MCF 10A (cell line): ENCODE measurements around the gene RNF225. TPM values are rescaled to one million over a fixed set of nuclear protein-coding genes. Genes with fewer than 3 reads are reported as not detected.

Experiments used
- BruUV-seq: library from RNA; stranded (reverse); fragments of 400-500 nt; replicated peaks from 2 replicates; lab custom pipeline; 2021; lab: Mats Ljungman, UMichigan
- CTCF ChIA-PET: fragments of 300-600 bp; sonication (Branson Sonifier 250); formaldehyde crosslinking; extraction: SDS; loops from one replicate; lab custom pipeline; 2021; ENCODE audit warnings: antibody characterized with exemption, inconsistent platforms; lab: Yijun Ruan, JAX
- POLR2A ChIA-PET: fragments of 300-600, 350-650 bp; sonication (Branson Sonifier 250); formaldehyde crosslinking; extraction: SDS; loops from one replicate; lab custom pipeline; 2020; ENCODE audit warnings: antibody characterized with exemption, inconsistent platforms; lab: Yijun Ruan, JAX
- DNase-seq: peaks from one replicate; pipeline ENCODE4 v3.0.0-alpha.2; 2018; ENCODE audit not compliant: unreplicated experiment
- H3K27ac Mint-ChIP-seq: one replicate; pipeline ENCODE4 v1.8.0; 2022; ENCODE audit warnings: mild to moderate bottlenecking, low read depth, mixed read lengths; ENCODE audit not compliant: unreplicated experiment
- H3K27me3 Mint-ChIP-seq: one replicate; pipeline ENCODE4 v1.8.0; 2022; ENCODE audit warnings: mixed read lengths; ENCODE audit not compliant: insufficient read depth, unreplicated experiment
- H3K36me3 Mint-ChIP-seq: one replicate; pipeline ENCODE4 v1.8.0; 2022; ENCODE audit warnings: mild to moderate bottlenecking, moderate library complexity, mixed read lengths; ENCODE audit not compliant: insufficient read depth, unreplicated experiment
- H3K4me1 Mint-ChIP-seq: one replicate; pipeline ENCODE4 v1.8.0; 2022; ENCODE audit warnings: mixed read lengths; ENCODE audit not compliant: insufficient read depth, unreplicated experiment
- H3K4me3 Mint-ChIP-seq: one replicate; pipeline ENCODE4 v1.8.0; 2022; ENCODE audit warnings: mild to moderate bottlenecking, moderate library complexity, mixed read lengths; ENCODE audit not compliant: unreplicated experiment
- H3K9me3 Mint-ChIP-seq: one replicate; pipeline ENCODE4 v1.8.0; 2022; ENCODE audit warnings: mixed read lengths; ENCODE audit not compliant: unreplicated experiment
- intact Hi-C: fragments of 100-400 bp; cut with micrococcal nuclease; formaldehyde crosslinking; loops from 2 replicates; pipeline ENCODE4 v1.14.1; 2022
- total RNA-seq: library from RNA; stranded (reverse); gene quantifications from 2 replicates; pipeline ENCODE4 v1.2.3, GENCODE V29; 2022
- TF ChIP-seq, protein P1 (sequence below): fragments of 200-600 bp; IDR thresholded peaks from one replicate; pipeline ENCODE4 v1.8.0; 2022; ENCODE audit warnings: antibody characterized with exemption, mild to moderate bottlenecking; ENCODE audit not compliant: unreplicated experiment

Gene RNF225
- total RNA-seq, 1 experiment from 2014 or later = 0.63 TPM

DNA sequence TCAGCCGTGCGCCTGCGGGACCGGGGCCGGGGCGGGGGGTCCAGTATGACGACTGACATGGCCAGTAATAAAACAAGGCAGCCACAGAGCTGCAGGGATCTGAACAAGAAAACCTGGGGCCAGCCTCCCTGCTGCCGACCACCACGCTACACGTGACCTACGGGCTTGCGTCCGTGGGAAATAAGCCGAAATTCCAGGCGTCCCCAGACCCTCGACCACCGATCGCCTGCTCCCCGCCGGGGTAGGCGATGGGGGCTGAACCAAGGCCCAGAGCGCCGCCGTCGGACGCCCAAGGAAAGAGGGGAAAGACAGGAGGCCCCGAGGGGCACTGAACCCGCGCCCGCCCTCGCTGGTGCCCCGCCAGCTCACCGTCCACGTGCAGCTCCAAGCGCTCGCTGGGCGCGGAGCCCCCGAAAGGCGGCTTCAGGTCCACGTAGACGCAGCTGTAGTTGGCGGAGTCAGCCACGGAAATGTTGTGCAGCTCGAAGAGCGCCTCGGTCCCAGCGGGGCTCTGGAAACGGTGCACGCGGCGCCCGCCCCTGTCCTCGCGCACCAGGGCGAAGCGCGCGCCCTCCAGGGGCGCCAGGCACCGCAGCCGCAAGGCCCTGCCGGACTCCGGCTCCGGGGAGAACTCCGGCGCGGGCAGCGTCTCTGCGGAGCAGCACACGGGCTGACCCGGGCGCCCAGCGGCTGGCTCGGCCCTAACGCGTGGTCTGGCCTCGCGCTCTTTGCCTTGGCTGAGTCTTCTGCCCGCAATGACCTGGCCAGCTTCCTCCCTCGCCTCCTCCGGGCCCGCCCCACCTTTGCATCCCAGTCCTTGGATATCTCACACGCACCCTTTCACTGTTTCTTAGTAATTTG, 45.2 kb upstream of the RNF225 start:
- TF ChIP-seq, protein P1, sequence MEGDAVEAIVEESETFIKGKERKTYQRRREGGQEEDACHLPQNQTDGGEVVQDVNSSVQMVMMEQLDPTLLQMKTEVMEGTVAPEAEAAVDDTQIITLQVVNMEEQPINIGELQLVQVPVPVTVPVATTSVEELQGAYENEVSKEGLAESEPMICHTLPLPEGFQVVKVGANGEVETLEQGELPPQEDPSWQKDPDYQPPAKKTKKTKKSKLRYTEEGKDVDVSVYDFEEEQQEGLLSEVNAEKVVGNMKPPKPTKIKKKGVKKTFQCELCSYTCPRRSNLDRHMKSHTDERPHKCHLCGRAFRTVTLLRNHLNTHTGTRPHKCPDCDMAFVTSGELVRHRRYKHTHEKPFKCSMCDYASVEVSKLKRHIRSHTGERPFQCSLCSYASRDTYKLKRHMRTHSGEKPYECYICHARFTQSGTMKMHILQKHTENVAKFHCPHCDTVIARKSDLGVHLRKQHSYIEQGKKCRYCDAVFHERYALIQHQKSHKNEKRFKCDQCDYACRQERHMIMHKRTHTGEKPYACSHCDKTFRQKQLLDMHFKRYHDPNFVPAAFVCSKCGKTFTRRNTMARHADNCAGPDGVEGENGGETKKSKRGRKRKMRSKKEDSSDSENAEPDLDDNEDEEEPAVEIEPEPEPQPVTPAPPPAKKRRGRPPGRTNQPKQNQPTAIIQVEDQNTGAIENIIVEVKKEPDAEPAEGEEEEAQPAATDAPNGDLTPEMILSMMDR = no peak
- intact Hi-C loops = no loop called here
- Mint-ChIP-seq H3K27me3 (no peaks in the 10 kb centered on the region), H3K4me1 (peaks cover 5% of the 10 kb centered on the region), H3K9me3 (peaks cover 6% of the 10 kb centered on the region), H3K4me3 (no peak overlapping the region), H3K36me3 (peaks cover 11% of the 10 kb centered on the region), H3K27ac (no peak overlapping the region)
- BruUV-seq = no TSS peak
- no peak for DNase-seq
- CTCF ChIA-PET = no interaction called here
- POLR2A ChIA-PET = interaction anchor here (4.0 kb wide), 1 partner anchor 13 kb away, joined by 32 read pairs; the partner anchor contains the start of gene ZNF497

DNA sequence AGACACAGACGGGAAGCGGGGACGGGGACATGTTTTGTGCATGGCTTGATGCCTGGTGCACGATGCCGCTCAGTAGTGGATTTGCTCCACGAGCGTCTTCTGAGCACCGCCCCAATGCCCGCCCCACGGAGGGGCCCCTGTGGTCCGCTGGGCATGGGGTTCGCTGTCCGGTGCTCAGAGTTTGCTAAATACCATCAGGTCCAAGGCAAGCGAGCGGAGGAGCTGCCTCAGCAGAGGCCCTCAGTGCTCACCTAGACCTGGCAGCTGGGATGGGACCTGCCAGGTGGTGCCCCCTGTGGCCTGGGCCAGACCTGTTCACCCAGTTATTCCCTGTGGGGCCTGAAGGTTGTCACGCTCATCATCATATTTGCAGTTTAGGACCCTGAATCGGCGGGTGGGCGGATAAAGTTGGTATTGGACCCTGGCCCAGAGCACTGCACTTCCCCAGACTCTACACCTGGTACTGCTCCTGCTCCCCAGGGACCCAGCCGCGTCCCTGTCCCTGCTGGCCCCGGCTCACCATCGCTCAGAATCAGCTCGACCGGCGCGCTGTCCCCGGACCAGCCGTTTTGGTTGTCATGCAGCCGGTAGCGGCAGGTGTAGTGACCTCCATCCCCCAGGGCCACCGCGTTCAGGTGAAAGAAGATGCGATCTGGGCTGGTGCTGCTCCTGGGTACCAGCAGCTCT, 44.4 kb upstream of the RNF225 start:
- BruUV-seq = no TSS peak
- Mint-ChIP-seq H3K9me3 (peaks cover 6% of the 10 kb centered on the region), H3K4me1 (peaks cover 5% of the 10 kb centered on the region), H3K36me3 (peaks cover 17% of the 10 kb centered on the region), H3K4me3 (no peak overlapping the region), H3K27ac (no peak overlapping the region), H3K27me3 (no peaks in the 10 kb centered on the region)
- ChIA-PET POLR2A (interaction anchor here (4.0 kb wide), 1 partner anchor 12 kb away, joined by 32 read pairs; the partner anchor contains the start of gene ZNF497), CTCF (no interaction called here)
- no peak for DNase-seq
- intact Hi-C loops = no loop called here
- TF ChIP-seq, protein P1 = no peak

DNA sequence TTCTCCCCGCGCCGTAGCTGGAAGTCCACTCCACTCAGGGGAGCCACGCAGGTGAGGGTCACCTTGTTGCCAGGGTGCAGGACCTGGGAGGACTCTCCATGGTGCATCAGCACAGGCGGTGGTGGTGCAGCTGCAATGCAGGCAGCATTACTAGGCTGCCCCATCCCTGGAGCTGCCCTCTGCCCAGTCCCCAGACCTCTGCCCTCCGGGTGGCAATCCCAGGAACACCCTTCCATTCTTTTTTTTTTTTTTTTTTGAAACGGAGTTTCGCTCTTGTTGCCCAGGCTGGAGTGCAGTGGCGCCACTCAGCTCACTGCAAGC, 43.9 kb upstream of the RNF225 start:
- intact Hi-C loops = no loop called here
- POLR2A ChIA-PET = no interaction called here
- DNase-seq = no peak
- BruUV-seq = no TSS peak
- CTCF ChIA-PET = no interaction called here
- H3K9me3 Mint-ChIP-seq = peaks cover 6% of the 10 kb centered on the region
- H3K36me3 Mint-ChIP-seq = peaks cover 17% of the 10 kb centered on the region
- H3K4me3 Mint-ChIP-seq = no peak overlapping the region
- no peak overlapping the region for H3K27ac Mint-ChIP-seq
- TF ChIP-seq, protein P1 = no peak
- no peaks in the 10 kb centered on the region for H3K27me3 Mint-ChIP-seq
- peaks cover 5% of the 10 kb centered on the region for H3K4me1 Mint-ChIP-seq
